Endothelial cell of umbilical vein (primary cell): Measurements from ENCODE around the gene LZTS2. TPM values are rescaled to one million over a fixed set of nuclear protein-coding genes. Genes with fewer than 3 reads are reported as not detected.

Experiments used
- BruUV-seq: library from RNA; stranded (reverse); fragments of 400-500 nt; replicated peaks from 2 replicates; lab custom pipeline; 2021; lab: Mats Ljungman, UMichigan
- CTCF ChIA-PET: fragments of 300-600, 350-600 bp; sonication (Branson Sonifier 250); formaldehyde crosslinking; loops from one replicate; lab custom pipeline; 2021; ENCODE audit warnings: antibody characterized with exemption, inconsistent platforms; lab: Charles Lee
- POLR2A ChIA-PET: fragments of 300-600, 350-600 bp; sonication (Branson Sonifier 250); formaldehyde crosslinking; loops from one replicate; lab custom pipeline; 2021; ENCODE audit warnings: antibody characterized with exemption, inconsistent platforms; lab: Charles Lee
- DNase-seq: peaks from one replicate; pipeline ENCODE4 v3.0.0-alpha.2; 2011; ENCODE audit warnings: low read depth, low spot score
- FAIRE-seq: peaks from 2 replicates; lab custom pipeline; 2011; peaks lifted over from hg19 to GRCh38; lab: Jason Lieb, UNC
- H2AFZ ChIP-seq: 2 replicates; pipeline ENCODE4 v1.6.0; 2012; ENCODE audit warnings: low read depth, low read length, control low read depth, inconsistent platforms
- H3K27ac ChIP-seq: 2 replicates; pipeline ENCODE4 v1.5.1; 2011; ENCODE audit warnings: low read depth, mild to moderate bottlenecking, control low read depth, low read length, moderate library complexity; ENCODE audit not compliant: insufficient read depth
- H3K27me3 ChIP-seq, 2 experiments: 2 replicates each; pipeline versions ENCODE4 v1.6.0 to v1.6.1; 2011; ENCODE audit warnings: low read length in 2 of 2, mixed read lengths in 1 of 2; ENCODE audit not compliant: control insufficient read depth in 2 of 2, insufficient read depth in 2 of 2
- H3K36me3 ChIP-seq, 2 experiments: 2 replicates in 1 of 2; 3 replicates in 1 of 2; pipeline ENCODE4 v1.5.1; 2011; ENCODE audit warnings: low read length in 2 of 2, mild to moderate bottlenecking in 1 of 2, moderate library complexity in 1 of 2; ENCODE audit not compliant: control insufficient read depth in 2 of 2, insufficient read depth in 2 of 2; ENCODE audit errors: extremely low read depth in 1 of 2
- H3K4me1 ChIP-seq: 3 replicates; pipeline ENCODE4 v1.5.1; 2011; ENCODE audit warnings: mild to moderate bottlenecking, low read length; ENCODE audit not compliant: control insufficient read depth, insufficient read depth; ENCODE audit errors: extremely low read depth
- H3K4me2 ChIP-seq: 2 replicates; pipeline ENCODE4 v1.6.1; 2011; ENCODE audit warnings: low read length, control low read depth, mixed read lengths; ENCODE audit not compliant: insufficient read depth
- H3K4me3 ChIP-seq, 3 experiments: fragments of 200-600 bp in 1 of 3; sonication (generic), shearing (Covaris generic) in 1 of 3; replicated peaks in 1 of 3; 2 replicates each; pipeline ENCODE4 v1.5.1; 2011 to 2016; ENCODE audit warnings: control low read depth in 3 of 3, low read length in 3 of 3, mild to moderate bottlenecking in 2 of 3, inconsistent platforms in 1 of 3, low read depth in 1 of 3, moderate library complexity in 1 of 3; ENCODE audit not compliant: insufficient read depth in 1 of 3
- H3K79me2 ChIP-seq: 2 replicates; pipeline ENCODE4 v1.6.0; 2012; ENCODE audit warnings: low read length, inconsistent platforms; ENCODE audit not compliant: control insufficient read depth, insufficient read depth
- H3K9ac ChIP-seq: replicated peaks from 2 replicates; pipeline ENCODE3; 2011; ENCODE audit warnings: low read length, control low read depth; ENCODE audit not compliant: insufficient read depth; ENCODE audit errors: extremely low read depth
- H3K9me1 ChIP-seq: replicated peaks from 3 replicates; pipeline ENCODE4 v1.6.0; 2011; ENCODE audit warnings: mild to moderate bottlenecking, low read length; ENCODE audit not compliant: control insufficient read depth, insufficient read depth; ENCODE audit errors: extremely low read depth
- H3K9me3 ChIP-seq: replicated peaks from 2 replicates; pipeline ENCODE4 v1.5.1; 2012; ENCODE audit warnings: low read length, inconsistent platforms; ENCODE audit not compliant: control insufficient read depth, insufficient read depth
- H4K20me1 ChIP-seq: replicated peaks from 2 replicates; pipeline ENCODE3; 2011; ENCODE audit warnings: mild to moderate bottlenecking, low read length; ENCODE audit not compliant: control insufficient read depth, insufficient read depth; ENCODE audit errors: extremely low read depth
- EZH2 ChIP-seq: IDR thresholded peaks from 2 replicates; pipeline ENCODE4 v1.6.1; 2012; ENCODE audit warnings: borderline replicate concordance, low read depth, mild to moderate bottlenecking, moderate library complexity, low read length, inconsistent platforms; ENCODE audit not compliant: severe bottlenecking
- FOS ChIP-seq: IDR thresholded peaks from 2 replicates; pipeline ENCODE4 v1.6.1; 2011; ENCODE audit warnings: mild to moderate bottlenecking, low read length, moderate library complexity, borderline replicate concordance; ENCODE audit not compliant: insufficient read depth
- GATA2 ChIP-seq: IDR thresholded peaks from 2 replicates; pipeline ENCODE4 v1.7.0; 2011; ENCODE audit warnings: low read depth, mild to moderate bottlenecking, moderate library complexity, mixed read lengths, low read length; ENCODE audit not compliant: insufficient read length, insufficient read depth
- JUN ChIP-seq: IDR thresholded peaks from 2 replicates; pipeline ENCODE4 v1.6.1; 2011; ENCODE audit warnings: borderline replicate concordance, low read depth; ENCODE audit not compliant: insufficient read length, insufficient read depth
- MYC ChIP-seq: IDR thresholded peaks from one replicate; pipeline ENCODE4 v1.6.1; 2011; ENCODE audit warnings: mild to moderate bottlenecking, low read depth, low read length
- POLR2A ChIP-seq: IDR thresholded peaks from 2 replicates; pipeline ENCODE4 v1.6.1; 2012; ENCODE audit warnings: low read depth, mild to moderate bottlenecking, control low read depth, low read length
- POLR2AphosphoS5 ChIP-seq: IDR thresholded peaks from 2 replicates; pipeline ENCODE4 v1.6.1; 2012; ENCODE audit warnings: low read depth, mild to moderate bottlenecking, control low read depth, low read length, moderate library complexity; ENCODE audit not compliant: insufficient read depth
- dilution Hi-C: fragments of 300-500 bp; cut with MboI; formaldehyde crosslinking; loops from one replicate; pipeline ENCODE4 v1.15.0; 2019; ENCODE audit warnings: low sequenced_read_pairs; ENCODE audit not compliant: extremely low pct_ligation_motif_present
- intact Hi-C: fragments of 100-400 bp; cut with micrococcal nuclease; formaldehyde crosslinking; loops from one replicate; pipeline ENCODE4 v1.10.0; 2022
- polyA plus RNA-seq, 4 experiments: library from polyadenylated mRNA; depleted of rRNA in 3 of 4; stranded (reverse) in 3 of 4; unstranded in 1 of 4; fragments of >200 nt; gene quantifications; 2 replicates each; pipeline versions ENCODE4 v1.2.1 to v1.2.3, GENCODE V29; 2011 to 2012; ENCODE audit warnings: missing spikeins in 1 of 4
- total RNA-seq: library from RNA; stranded (reverse); gene quantifications from 2 replicates; pipeline ENCODE4 v1.2.3, GENCODE V29; 2021
- TF ChIP-seq, protein P1 (sequence below), 2 donors: IDR thresholded peaks; 1 replicate in 1 of 2; 2 replicates in 1 of 2; pipeline ENCODE4 v1.5.1; 2011; ENCODE audit warnings: low read length in 2 of 2, mild to moderate bottlenecking in 2 of 2, moderate library complexity in 2 of 2, control low read depth in 1 of 2, inconsistent platforms in 1 of 2, low read depth in 1 of 2; ENCODE audit not compliant: insufficient read depth in 1 of 2; ENCODE audit errors: extremely low read depth in 1 of 2
- TF ChIP-seq, protein P2 (sequence below): IDR thresholded peaks from 2 replicates; pipeline ENCODE4 v1.6.1; 2011; ENCODE audit not compliant: insufficient read depth, insufficient read length

The LZTS2 gene
- total and polyA plus RNA-seq, 2 donors (not counting 3 experiments of a cell fraction or from before 2014, with no cell fraction given), result 70.8 to 79.5 TPM

DNA sequence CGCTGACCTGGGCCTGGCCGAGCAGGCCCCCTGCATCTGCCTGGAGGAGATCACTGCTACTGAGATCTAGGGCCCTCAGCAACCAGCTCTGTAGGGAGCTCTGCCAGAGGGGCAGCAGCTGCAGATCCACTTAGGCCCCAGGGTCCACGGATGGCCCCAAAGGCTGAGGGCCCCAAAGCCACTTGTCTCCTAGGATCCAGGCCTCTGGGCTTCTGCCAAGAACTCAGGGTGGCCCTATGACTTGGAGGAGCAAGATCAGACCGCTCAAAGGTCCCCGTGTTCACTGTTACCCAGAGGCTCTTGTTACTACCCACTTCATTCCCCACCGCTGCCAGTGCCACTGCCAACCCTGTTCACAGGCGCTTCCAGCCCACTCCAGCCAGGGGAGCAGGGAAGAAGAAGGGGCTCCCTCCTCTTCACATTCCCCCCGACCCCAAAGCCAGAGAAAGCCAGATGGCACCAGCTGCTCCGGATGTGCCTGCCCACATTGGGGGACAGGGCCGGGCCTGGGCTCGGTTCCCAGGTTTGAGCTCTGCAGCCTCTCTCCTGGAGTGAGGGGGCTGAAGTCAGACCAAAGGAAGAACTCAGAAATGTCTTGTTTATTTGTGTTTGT, 7.6 kb downstream of the LZTS2 start:
- Histone ChIP-seq H3K9ac (no peak overlapping the region), H3K36me3 (peaks cover 15 to 33% of the 10 kb centered on the region in 2 experiments), H3K79me2 (peaks cover 13% of the 10 kb centered on the region), H3K4me2 (no peak overlapping the region), H3K9me1 (no peaks in the 10 kb centered on the region), H3K4me1 (peaks cover under 1% of the 10 kb centered on the region), H3K9me3 (no peaks in the 10 kb centered on the region), H4K20me1 (no peaks in the 10 kb centered on the region), H3K27me3 (no peaks in the 10 kb centered on the region), H3K27ac (no peak overlapping the region), H2AFZ (no peak overlapping the region), H3K4me3 (no peak overlapping the region)
- dilution Hi-C loops (no loop called here), intact Hi-C loops (no loop called here)
- BruUV-seq, result TSS peak; percentile 39
- FAIRE-seq (no peak), DNase-seq (no peak)
- TF ChIP-seq POLR2AphosphoS5, result peak; percentile 17
- TF ChIP-seq GATA2, result no peak
- CTCF ChIA-PET, result interaction anchor here (1.1 to 8.8 kb wide), 3 partner anchors 12 to 445 kb away, joined by 3 to 92 read pairs (median 4); no protein-coding TSS in a partner anchor
- POLR2A ChIA-PET, result no interaction called here

DNA sequence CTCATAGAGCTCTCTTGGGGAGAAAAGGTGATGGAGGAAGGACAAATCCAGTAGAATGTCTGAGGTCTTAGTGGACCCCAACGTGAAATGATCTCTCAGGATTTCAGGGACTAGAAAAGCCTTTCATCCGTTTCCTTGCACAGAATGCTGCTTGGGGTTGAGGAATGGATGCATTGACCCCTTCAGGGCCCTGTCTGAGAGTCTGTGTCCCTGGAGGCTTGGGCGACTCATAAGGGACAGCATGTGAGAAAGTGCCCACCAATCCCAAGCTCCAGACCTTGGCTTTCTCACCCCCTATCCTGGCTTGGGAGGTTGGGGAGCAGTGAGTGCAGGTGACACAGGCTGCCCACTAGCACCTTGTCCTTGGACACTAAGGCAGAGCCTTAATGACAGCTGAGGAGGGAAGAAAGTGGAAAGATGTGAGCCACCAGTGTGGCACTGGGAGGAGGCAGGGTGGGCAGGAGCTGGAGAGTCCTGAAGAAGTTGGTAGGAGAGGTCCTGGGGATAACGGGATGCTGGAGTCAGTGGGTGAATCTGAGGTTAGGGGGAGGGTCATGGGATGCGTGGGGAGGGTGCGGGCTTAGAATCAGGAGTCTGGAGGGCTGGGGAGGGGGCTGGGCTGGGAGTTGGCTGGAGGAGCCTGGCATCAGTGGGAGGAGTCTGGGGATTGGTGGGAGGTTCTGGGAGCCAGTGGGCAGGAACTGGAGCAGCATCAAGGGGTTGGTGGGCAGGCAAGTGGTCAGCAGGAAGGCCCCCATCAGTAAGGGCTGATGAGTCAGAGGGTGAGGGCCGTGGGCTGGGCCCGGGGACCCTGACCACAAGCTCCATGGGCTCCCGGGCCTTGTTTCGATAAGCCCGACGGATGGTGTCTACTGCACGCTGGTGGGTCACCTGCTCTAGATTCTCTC, 8.6 kb downstream of the LZTS2 start:
- intact Hi-C loops, result no loop called here
- no TSS peak for BruUV-seq
- no peaks in the 10 kb centered on the region for H4K20me1 ChIP-seq
- FAIRE-seq (no peak), DNase-seq (no peak)
- no peak overlapping the region for H3K4me2 ChIP-seq
- no peaks in the 10 kb centered on the region for H3K27me3 ChIP-seq
- H3K27ac ChIP-seq, result no peak overlapping the region
- ChIA-PET POLR2A (no interaction called here), CTCF (interaction anchor here (1.7 to 8.8 kb wide), 2 partner anchors 13 to 42 kb away, joined by 4 to 92 read pairs; no protein-coding TSS in a partner anchor)
- peaks cover 4% of the 10 kb centered on the region for H3K79me2 ChIP-seq
- no peaks in the 10 kb centered on the region for H3K9me3 ChIP-seq
- dilution Hi-C loops, result no loop called here
- H3K9ac ChIP-seq, result no peak overlapping the region
- H3K4me3 ChIP-seq, result no peak overlapping the region
- H3K36me3 ChIP-seq, result peaks cover 13 to 26% of the 10 kb centered on the region in 2 experiments
- no peak overlapping the region for H2AFZ ChIP-seq
- peaks cover 8% of the 10 kb centered on the region for H3K4me1 ChIP-seq
- TF ChIP-seq, protein P1, sequence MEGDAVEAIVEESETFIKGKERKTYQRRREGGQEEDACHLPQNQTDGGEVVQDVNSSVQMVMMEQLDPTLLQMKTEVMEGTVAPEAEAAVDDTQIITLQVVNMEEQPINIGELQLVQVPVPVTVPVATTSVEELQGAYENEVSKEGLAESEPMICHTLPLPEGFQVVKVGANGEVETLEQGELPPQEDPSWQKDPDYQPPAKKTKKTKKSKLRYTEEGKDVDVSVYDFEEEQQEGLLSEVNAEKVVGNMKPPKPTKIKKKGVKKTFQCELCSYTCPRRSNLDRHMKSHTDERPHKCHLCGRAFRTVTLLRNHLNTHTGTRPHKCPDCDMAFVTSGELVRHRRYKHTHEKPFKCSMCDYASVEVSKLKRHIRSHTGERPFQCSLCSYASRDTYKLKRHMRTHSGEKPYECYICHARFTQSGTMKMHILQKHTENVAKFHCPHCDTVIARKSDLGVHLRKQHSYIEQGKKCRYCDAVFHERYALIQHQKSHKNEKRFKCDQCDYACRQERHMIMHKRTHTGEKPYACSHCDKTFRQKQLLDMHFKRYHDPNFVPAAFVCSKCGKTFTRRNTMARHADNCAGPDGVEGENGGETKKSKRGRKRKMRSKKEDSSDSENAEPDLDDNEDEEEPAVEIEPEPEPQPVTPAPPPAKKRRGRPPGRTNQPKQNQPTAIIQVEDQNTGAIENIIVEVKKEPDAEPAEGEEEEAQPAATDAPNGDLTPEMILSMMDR (IDR thresholded peaks at IDR 0.05; ENCODE audit: extremely low read depth in 1 of 2, insufficient read depth in 1 of 2, low read depth in 1 of 2, low read length in 2 of 2), result no peak
- TF ChIP-seq JUN (no peak), GATA2 (no peak), POLR2AphosphoS5 (no peak), FOS (no peak), POLR2A (no peak), MYC (no peak), EZH2 (no peak)
- TF ChIP-seq, protein P2, sequence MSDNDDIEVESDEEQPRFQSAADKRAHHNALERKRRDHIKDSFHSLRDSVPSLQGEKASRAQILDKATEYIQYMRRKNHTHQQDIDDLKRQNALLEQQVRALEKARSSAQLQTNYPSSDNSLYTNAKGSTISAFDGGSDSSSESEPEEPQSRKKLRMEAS, result no peak
- no peaks in the 10 kb centered on the region for H3K9me1 ChIP-seq
